Measurements from ENCODE around the gene TEX261.

TEX261 gene

DNA sequence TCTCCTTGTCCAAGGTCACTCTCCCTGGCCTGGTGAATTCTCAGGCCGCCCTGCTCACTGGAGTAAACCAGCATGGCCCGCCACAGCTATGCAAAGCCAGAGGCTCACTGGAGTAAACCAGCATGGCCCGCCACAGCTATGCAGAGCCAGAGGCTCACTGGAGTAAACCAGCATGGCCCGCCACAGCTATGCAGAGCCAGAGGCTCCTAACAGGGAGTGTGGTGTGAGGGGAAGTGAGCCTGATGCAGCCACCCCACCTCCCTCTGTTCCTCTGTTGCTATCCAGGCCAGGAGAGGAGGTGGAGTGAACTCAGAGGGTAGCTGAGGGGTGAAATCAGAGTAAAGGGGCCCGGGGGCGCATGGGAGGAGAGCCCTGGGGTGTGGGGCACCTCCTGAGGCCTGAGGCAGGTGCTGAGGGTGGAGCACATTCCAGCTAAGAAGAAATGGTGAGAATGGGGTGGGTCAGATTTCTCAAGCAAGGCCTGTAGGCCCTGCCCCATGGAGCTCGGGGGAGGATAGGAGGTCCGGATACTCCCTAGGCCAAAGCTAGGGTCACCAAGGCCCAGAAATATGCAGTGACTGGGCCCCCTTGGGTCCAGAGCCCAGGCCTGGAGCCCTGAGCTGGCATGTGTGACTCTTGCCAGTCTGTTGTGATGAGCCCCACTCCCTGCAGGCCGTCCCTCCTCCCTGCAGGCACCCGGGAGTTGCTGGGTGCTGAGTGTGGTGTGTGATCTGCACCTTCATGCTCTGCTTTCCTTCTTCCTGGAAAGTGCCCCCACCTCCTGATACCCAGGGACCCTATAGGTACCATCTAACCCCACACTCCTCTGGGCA is 57.5 kb downstream of the TEX261 start:
- DNase-seq (ENCODE audit: low read depth in 3 of 3) = no peak

GRCh38 chr2:70936165-70936978 is 58.3 kb downstream of the TEX261 start:
- no peak for DNase-seq (ENCODE audit: low read depth in 3 of 3)
